SJCRH30 (cell line): ENCODE results near the gene PAM. TPM values are rescaled to one million over a fixed set of nuclear protein-coding genes. Genes with fewer than 3 reads are reported as not detected.
A peak's percentile ranks its signal among the peaks of the same experiment; 100 is the strongest.
"Not testable (repeated sequence)": the region's sequence is repeated elsewhere in the genome, so short reads cannot be mapped to it uniquely, and the experiment has no call there.

Experiments
- DNase-seq, 2 experiments: peaks; one replicate each; pipeline ENCODE4 v3.0.0-alpha.2; 2015 to 2020
- H3K27ac ChIP-seq: fragments of 250-450 bp; sonication (Bioruptor Pico); 2 replicates; pipeline ENCODE4 v1.5.1; 2020; ENCODE audit warnings: mild to moderate bottlenecking, moderate library complexity
- H3K27me3 ChIP-seq: fragments of 250-450 bp; sonication (Bioruptor Pico); 2 replicates; pipeline ENCODE4 v1.5.1; 2020; ENCODE audit warnings: mild to moderate bottlenecking, moderate library complexity
- H3K36me3 ChIP-seq: fragments of 250-450 bp; sonication (Bioruptor Pico); 2 replicates; pipeline ENCODE4 v1.5.1; 2020; ENCODE audit warnings: mild to moderate bottlenecking, moderate library complexity
- H3K4me1 ChIP-seq: fragments of 250-450 bp; sonication (Bioruptor Pico); 2 replicates; pipeline ENCODE4 v1.5.1; 2020; ENCODE audit warnings: mild to moderate bottlenecking, moderate library complexity
- H3K4me3 ChIP-seq: fragments of 250-450 bp; sonication (Bioruptor Pico); 2 replicates; pipeline ENCODE4 v1.5.1; 2020; ENCODE audit warnings: mild to moderate bottlenecking, moderate library complexity
- H3K9me3 ChIP-seq: fragments of 250-450 bp; sonication (Bioruptor Pico); replicated peaks from 2 replicates; pipeline ENCODE4 v1.5.1; 2020; ENCODE audit warnings: mild to moderate bottlenecking, moderate library complexity
- total RNA-seq: library from RNA; depleted of rRNA; stranded (reverse); fragments of >200 nt; shearing (Covaris generic); gene quantifications from 2 replicates; pipeline ENCODE4 v1.2.3, GENCODE V29; 2014

PAM gene
- total RNA-seq, 1 experiment from 2014 or later = 144 TPM

DNA sequence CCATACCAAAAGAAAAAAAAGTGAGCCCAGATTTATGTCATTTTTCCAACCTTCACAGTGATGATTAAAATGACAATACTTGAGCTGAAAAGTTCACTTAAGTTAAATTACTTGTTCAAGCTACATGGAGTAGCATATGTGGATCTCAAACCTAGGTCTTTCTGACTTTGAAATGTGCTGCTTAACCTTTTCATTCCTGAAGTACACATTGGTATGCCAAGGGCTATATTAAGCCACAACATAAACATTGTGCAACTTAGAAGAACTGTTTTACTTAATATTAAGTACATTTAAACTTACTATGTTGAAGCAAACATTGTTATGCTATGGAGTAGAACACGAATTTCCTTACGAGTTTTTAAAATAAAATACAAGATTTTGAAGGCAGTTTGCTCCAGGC lies 259.9 kb downstream of the PAM start:
- no peaks in the 10 kb centered on the region for H3K27me3 ChIP-seq
- H3K4me1 ChIP-seq = no peaks in the 10 kb centered on the region
- H3K9me3 ChIP-seq = no peaks in the 10 kb centered on the region
- no peak for DNase-seq
- H3K36me3 ChIP-seq = peaks cover 8% of the 10 kb centered on the region
- H3K4me3 ChIP-seq = no peak overlapping the region
- H3K27ac ChIP-seq = no peak overlapping the region

DNA sequence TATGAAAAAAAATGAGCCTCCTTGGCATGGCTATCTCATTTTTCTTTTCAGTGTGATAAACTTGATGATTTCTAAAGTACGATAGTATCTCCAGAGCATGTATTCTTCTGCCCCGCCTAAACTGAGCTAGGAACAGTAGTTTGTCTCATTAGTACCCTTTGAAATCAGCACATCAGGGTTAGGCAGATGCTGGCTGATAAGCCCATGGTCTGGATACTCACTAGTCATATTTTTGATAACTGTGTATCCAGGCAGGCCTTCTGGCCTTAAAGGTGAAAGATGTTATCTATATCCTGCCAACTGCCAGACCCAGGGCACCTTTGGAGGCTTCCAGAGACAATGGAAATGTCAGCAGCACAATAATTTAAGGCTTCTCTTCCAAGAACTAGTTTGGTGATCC lies 261.1 kb downstream of the PAM start:
- H3K36me3 ChIP-seq = peaks cover 4% of the 10 kb centered on the region
- no peak overlapping the region for H3K27ac ChIP-seq
- H3K4me1 ChIP-seq = no peaks in the 10 kb centered on the region
- H3K9me3 ChIP-seq = no peaks in the 10 kb centered on the region
- DNase-seq = no peak
- H3K27me3 ChIP-seq = no peaks in the 10 kb centered on the region
- no peak overlapping the region for H3K4me3 ChIP-seq

DNA sequence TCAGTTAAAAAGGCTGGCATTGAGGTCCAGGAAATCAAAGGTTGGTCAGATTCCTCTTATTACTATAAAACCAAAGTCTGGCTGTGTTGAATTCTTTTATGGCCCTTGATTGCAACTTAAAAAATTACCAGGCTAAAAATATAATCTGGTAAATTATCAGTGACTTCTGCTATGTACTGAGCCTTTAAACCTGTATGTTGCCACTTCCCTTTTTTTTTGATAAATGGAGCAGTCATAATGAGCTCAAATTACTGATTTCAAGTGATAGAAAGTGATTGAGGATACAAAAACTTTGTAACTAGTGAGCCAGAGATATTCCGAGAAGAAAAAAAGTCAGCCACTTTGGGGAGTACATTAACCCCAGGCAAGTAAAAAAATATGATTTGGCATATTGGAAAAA lies 264.7 kb downstream of the PAM start:
- peaks cover 4% of the 10 kb centered on the region for H3K36me3 ChIP-seq
- no peaks in the 10 kb centered on the region for H3K27me3 ChIP-seq
- H3K4me3 ChIP-seq = no peak overlapping the region
- H3K27ac ChIP-seq = no peak overlapping the region
- no peaks in the 10 kb centered on the region for H3K4me1 ChIP-seq
- 0 out of 2 replicates have a peak, but pooled peaks cover 2% of the 10 kb centered on the region for H3K9me3 ChIP-seq
- DNase-seq = no peak

DNA sequence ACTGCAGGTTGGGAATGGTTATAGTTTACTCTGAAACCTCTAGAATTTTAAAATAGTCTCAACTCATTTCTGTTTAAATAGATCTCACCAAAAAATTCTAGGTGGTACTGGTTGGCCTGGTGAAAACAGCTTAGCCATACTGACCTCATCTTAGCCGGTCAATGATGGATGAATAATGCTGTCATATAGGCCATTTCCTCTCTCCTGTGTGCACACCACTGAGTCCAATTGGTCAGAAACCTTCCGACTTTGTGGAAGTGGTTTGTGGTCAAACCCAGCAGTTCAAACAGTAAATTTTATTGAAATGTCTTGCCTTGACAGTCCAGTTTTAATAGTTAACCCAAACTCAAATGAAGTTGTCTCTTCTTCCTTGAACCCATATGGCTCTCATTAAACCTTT lies 266.2 kb downstream of the PAM start:
- Histone ChIP-seq H3K9me3 (0 out of 2 replicates have a peak, but pooled peaks cover 2% of the 10 kb centered on the region), H3K27me3 (no peaks in the 10 kb centered on the region), H3K4me1 (no peaks in the 10 kb centered on the region), H3K27ac (no peak overlapping the region), H3K4me3 (no peak overlapping the region), H3K36me3 (peaks cover 10% of the 10 kb centered on the region)
- no peak for DNase-seq

DNA sequence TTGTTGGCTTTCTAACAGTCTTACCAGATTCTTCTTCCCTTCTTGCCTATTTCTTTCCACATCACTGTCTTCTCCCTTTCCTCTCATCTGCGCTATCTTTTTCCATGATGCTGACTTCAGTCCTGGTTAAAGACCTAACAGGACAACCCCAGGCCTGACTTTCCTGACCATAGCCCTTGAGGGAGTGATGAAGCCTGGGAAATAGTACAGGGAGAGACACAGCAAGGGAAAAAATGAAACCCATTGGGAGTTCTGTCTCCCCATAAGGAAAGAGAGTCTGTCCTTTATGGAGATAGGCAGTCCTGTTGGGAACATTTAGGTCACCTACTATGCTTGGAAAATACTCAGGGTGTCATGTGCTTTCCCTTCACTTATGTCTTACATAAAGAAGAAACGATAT lies 272.2 kb downstream of the PAM start:
- Histone ChIP-seq H3K27me3 (no peaks in the 10 kb centered on the region), H3K27ac (no peak overlapping the region), H3K4me3 (no peak overlapping the region), H3K4me1 (no peaks in the 10 kb centered on the region), H3K36me3 (peaks cover 8% of the 10 kb centered on the region), H3K9me3 (0 out of 2 replicates have a peak, but pooled peaks cover 2% of the 10 kb centered on the region)
- no peak for DNase-seq

DNA sequence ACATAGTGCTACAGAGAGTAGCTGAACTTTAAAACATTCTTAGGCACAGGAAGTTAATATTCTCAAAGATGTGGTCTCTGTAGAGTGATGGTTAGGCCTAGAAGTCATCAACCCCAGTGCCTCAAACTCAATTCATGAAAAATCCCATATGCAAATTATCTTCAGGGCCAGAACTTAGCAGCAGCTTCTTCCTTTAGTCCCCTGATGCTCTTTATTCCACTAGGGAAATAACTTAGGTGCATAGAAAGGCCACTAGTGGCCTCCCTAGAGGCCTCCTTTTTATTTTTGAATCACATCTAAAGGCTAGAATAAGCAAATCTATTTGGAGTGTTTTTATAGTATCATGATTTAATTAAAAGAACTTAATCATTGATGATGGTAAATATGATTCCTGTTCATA lies 276.5 kb downstream of the PAM start:
- H3K4me3 ChIP-seq = no peak overlapping the region
- no peaks in the 10 kb centered on the region for H3K27me3 ChIP-seq
- no peaks in the 10 kb centered on the region for H3K9me3 ChIP-seq
- peaks cover 7% of the 10 kb centered on the region; the same call in 1 of the 2 replicates for H3K36me3 ChIP-seq
- no peaks in the 10 kb centered on the region for H3K4me1 ChIP-seq
- no peak overlapping the region for H3K27ac ChIP-seq
- no peak for DNase-seq

DNA sequence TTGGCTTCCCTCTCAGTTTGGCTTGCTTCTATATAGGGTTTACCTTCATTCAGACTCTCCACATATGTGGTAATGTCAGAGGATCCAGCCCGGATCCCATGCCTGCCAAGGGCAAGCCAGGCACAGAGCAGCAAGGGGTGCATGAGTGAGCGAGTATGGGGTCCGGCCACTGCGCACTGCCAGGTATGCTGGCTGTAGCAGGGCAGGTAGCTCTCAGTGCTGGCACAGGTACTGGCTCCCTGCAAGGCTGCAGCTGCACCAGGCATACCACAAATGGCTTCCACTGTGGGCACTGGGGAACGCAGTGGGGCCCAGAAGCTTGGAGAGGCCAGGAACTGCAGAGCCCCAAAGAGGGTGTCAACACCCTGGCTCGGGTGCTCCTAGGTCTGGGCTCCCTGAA lies 278.6 kb downstream of the PAM start:
- H3K36me3 ChIP-seq = peaks cover 7% of the 10 kb centered on the region; the same call in 1 of the 2 replicates

DNA sequence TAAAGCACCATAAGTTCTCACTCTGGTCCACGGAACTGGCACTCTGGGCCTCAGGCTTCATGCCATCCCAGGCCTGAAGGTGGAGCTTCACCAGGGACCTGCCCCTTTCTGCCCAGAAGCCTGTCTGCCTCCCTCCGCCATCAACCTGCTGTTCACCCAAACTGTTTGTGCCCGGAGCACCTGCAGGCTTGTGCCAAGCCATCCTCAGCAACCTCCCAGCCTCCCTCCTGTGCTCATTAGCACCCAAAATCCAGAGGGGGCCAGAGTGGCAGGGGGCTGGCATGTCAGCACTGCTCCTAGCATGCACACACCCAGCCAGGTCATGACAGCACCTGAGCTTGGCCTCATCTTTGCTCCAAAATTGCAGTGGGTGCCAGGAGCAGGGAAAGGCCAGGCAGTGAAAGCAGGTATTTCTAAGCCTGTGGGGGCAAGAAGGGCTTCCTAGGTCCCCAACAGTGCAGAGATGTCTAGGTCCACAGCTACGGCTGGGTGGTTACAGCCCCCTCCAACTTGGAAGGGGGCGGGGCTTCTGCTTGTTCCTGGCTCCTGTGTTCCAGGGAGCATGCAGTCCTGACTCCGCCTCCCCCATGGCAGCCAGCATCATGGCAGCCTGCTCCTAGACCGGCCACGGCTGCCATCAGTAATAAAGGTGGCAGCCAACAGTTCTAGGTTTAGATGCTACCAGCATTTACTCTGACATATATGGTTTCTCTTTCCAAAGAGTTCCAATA lies 279.7 kb downstream of the PAM start:
- no peak for DNase-seq
- Histone ChIP-seq H3K27me3 (no peaks in the 10 kb centered on the region), H3K9me3 (no peaks in the 10 kb centered on the region), H3K4me1 (no peaks in the 10 kb centered on the region), H3K4me3 (no peak overlapping the region), H3K36me3 (0 out of 2 replicates have a peak, but pooled peaks cover 4% of the 10 kb centered on the region), H3K27ac (no peak overlapping the region)

More for the DNA sequence above, 278.6 kb downstream of the PAM start:
- Histone ChIP-seq H3K27me3 (no peaks in the 10 kb centered on the region), H3K4me1 (no peaks in the 10 kb centered on the region), H3K9me3 (no peaks in the 10 kb centered on the region), H3K27ac (no peak overlapping the region), H3K4me3 (no peak overlapping the region)
- DNase-seq = no peak

DNA sequence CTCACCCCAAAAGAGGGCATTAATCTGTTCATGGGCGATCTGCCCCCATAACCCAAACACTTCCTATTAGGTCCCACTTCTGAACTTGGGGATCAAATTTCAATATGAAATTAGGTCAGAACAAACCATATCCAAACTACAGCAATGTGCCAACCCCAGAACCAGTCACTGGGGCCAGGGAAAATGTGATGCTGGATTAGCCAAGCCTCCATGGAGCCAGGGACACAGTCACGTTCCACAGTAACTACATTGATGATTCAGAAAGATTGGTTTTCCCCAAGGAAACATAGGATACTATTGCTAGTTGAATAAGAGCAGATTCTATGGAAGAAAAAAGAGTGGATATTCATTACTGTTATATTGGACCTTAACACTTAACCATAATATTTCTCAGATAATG lies 280.6 kb downstream of the PAM start:
- DNase-seq = no peak
- Histone ChIP-seq H3K4me1 (no peaks in the 10 kb centered on the region), H3K27me3 (no peaks in the 10 kb centered on the region), H3K9me3 (no peaks in the 10 kb centered on the region), H3K36me3 (0 out of 2 replicates have a peak, but pooled peaks cover 4% of the 10 kb centered on the region), H3K27ac (no peak overlapping the region), H3K4me3 (no peak overlapping the region)

DNA sequence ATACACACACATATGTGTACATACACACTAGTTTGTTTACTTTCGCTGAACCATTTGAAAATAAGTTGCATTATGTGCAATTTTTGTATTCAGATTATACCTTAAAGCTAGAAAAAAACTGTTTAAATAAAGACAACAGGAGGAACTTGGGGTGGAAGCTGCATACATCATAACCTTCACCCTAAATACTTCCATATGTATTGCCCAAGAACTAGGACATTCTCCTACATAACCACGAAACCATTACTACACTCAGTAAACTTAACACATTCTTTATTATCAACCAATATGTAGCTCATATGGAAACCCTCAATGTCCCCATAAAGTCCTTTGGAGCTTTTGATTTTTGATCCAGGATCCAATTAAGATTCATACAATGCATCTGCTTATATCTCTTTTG lies 281.5 kb downstream of the PAM start:
- Histone ChIP-seq H3K4me3 (no peak overlapping the region), H3K36me3 (0 out of 2 replicates have a peak, but pooled peaks cover 4% of the 10 kb centered on the region), H3K27me3 (no peaks in the 10 kb centered on the region), H3K9me3 (no peaks in the 10 kb centered on the region), H3K4me1 (no peaks in the 10 kb centered on the region; the same call in 1 of the 2 replicates), H3K27ac (no peak overlapping the region)
- no peak for DNase-seq

DNA sequence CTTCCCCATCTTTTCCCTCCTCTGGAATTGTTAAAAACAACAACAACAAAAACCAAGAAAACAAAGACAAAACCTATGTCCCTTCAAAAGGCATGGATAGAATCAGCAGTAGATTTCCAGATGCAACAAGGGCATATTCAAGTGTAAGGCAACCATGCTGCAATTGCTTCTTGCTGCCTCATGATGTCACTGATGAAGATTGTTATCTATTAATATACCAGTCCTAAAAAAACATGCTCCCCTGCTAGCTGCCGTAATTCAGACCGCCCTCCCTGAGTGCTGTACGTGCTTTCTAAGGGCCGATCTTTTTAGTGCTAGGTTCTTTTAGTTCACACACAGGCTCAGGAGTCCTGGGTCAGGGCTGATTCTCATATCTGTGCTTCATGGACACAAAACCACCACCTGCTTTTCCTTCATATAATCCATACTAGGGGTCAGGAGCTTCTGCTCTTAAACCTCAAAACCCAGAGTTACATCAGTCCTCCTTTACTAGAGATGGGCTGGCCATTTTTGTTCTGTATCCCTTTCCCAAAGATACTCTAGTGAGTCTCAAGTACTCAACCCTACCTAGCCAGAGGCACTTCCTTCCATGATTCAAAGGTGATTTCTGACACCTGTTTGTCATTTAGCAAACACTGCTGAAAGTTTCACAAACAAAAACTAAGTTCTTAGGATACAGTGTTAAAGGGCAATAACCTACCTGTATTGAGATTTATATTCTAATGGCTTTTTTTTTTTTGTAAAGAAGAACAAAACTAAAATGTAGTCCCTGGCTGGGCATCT lies 282.8 kb downstream of the PAM start:
- Histone ChIP-seq H3K4me3 (no peak overlapping the region), H3K4me1 (no peaks in the 10 kb centered on the region; the same call in 1 of the 2 replicates), H3K27ac (no peak overlapping the region), H3K27me3 (no peaks in the 10 kb centered on the region), H3K9me3 (no peaks in the 10 kb centered on the region), H3K36me3 (0 out of 2 replicates have a peak, but pooled peaks cover 4% of the 10 kb centered on the region)
- DNase-seq = no peak

DNA sequence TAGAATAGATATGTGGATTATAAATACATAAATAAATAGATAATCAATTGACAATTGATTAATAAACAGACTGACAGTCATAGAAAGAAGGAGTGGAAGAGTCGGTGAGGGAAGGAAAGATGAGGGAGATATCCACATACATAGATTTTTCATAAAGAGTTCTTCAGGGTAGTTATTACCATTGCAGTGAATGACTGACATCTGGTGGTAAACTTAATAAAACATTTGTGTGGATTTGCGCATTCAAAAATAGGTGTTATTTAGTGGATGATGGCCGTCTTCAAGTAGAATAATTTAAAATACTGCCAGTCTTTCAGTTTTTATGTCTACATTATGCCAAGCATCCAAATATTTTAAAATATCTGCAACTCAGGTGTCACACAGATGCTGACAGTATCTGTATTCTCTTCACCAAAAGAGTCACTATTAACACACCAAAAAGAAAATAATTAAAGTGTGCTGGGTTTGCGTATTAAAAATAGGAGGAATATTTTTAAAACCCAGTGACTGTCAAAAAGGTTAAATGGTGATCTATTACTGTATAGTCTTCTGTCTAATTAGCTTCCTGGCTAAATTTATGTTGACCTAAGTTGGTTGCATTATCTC lies 286.1 kb downstream of the PAM start:
- DNase-seq = peak in 1 of 2 experiments; percentile 71
- no peaks in the 10 kb centered on the region; the same call in 1 of the 2 replicates for H3K4me1 ChIP-seq
- no peaks in the 10 kb centered on the region for H3K36me3 ChIP-seq
- H3K4me3 ChIP-seq = no peak overlapping the region
- H3K9me3 ChIP-seq = no peaks in the 10 kb centered on the region
- no peak overlapping the region for H3K27ac ChIP-seq
- no peaks in the 10 kb centered on the region for H3K27me3 ChIP-seq

DNA sequence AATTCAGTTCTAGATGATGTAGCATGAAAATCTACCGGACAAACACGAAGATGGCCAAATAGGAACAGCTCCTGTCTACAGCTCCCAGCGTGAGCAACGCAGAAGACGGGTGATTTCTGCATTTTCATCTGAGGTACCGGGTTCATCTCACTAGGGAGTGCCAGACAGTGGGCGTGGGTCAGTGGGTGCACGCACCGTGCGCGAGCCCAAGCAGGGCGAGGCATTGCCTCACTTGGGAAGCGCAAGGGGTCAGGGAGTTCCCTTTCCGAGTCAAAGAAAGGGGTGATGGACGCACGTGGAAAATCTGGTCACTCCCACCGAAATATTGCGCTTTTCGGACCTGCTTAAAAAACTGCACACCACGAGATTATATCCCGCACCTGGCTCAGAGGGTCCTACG lies 291.6 kb downstream of the PAM start:
- H3K4me1 ChIP-seq, DNase-seq, H3K9me3 ChIP-seq, H3K4me3 ChIP-seq, H3K27ac ChIP-seq, H3K36me3 ChIP-seq, H3K27me3 ChIP-seq: not testable (repeated sequence)

DNA sequence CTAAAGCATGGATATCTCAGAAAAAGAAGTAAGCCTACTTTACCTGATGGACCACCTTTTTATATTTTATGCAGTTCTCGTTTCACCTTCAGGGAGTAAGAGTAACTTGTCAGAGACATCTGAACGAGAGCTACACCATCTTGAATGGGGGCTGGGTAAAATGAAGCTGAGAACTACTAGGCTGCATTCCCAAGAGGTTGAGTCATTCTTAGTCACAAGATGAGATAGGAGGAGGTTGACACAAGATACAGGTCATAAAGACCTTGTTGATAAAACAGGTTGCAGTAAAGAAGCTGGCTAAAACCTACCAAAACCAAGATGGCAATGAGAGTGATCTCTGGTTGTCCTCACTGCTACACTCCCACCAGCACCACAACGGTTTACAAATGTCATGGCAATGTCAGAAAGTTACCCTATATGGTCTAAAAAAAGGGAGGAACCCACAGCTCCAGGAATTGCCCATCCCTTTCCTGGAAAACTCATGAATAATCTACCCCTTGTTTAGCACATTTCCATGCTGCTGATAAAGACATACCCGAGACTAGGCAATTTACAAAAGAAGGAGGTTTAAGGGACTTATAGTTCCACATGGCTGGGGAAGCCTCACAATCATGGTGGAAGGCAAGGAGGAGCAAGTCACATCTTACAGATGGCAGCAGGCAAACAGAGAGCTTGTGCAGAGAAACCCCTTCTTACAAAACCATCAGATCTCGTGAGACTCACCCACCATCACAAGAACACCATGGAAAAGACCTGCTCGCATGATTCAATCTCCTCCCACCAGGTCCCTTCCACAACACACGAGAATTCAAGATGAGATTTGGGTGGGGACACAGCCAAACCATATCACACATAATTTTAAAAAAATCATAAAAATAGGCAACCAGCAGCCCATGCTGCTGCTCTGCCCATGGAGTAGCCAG lies 302.4 kb downstream of the PAM start:
- no peaks in the 10 kb centered on the region for H3K36me3 ChIP-seq
- no peak overlapping the region for H3K27ac ChIP-seq
- H3K4me3 ChIP-seq = no peak overlapping the region
- H3K4me1 ChIP-seq = no peaks in the 10 kb centered on the region
- no peak for DNase-seq
- no peaks in the 10 kb centered on the region for H3K27me3 ChIP-seq
- H3K9me3 ChIP-seq = no peaks in the 10 kb centered on the region
